Activated CD4-positive, alpha-beta T cell treated with anti-CD3 and anti-CD28 coated beads, Interleukin-2, amount 50 U/mL, for 24 hours (primary cell): ENCODE results near the gene SRSF7.
"Not testable (repeated sequence)": the region's sequence is repeated elsewhere in the genome, so short reads cannot be mapped to it uniquely, and the experiment has no call there.

Experiments
- DNase-seq, 2 donors: peaks; one replicate each; pipeline ENCODE4 v3.0.0-alpha.2; 2020; ENCODE audit warnings: low read depth in 1 of 2, low spot score in 1 of 2

The SRSF7 gene

GRCh38 chr2:38750891-38751595 lies at the start of gene SRSF7:
TSS of gene SRSF7 (minus strand) at chr2:38751361. CDS start at chr2:38751256, 105 bp downstream.
- DNase-seq = peak; percentile 98 to 99

GRCh38 chr2:38797953-38798352 lies 46.8 kb upstream of the SRSF7 start:
- no peak for DNase-seq

GRCh38 chr2:38797250-38797676 lies 46.1 kb upstream of the SRSF7 start:
- no peak for DNase-seq

- DNase-seq = not testable (repeated sequence)
These were observed 43.9 kb upstream of the SRSF7 start for GRCh38 chr2:38795016-38795415.

GRCh38 chr2:38794235-38794946 lies 43.2 kb upstream of the SRSF7 start:
- no peak for DNase-seq

GRCh38 chr2:38793511-38793910 lies 42.4 kb upstream of the SRSF7 start:
- no peak for DNase-seq

GRCh38 chr2:38792751-38793150 lies 41.6 kb upstream of the SRSF7 start:
- no peak for DNase-seq

- DNase-seq = not testable (repeated sequence)
These were observed 41.2 kb upstream of the SRSF7 start for GRCh38 chr2:38792321-38792720.

GRCh38 chr2:38791744-38792143 lies 40.6 kb upstream of the SRSF7 start:
- no peak for DNase-seq

- no peak for DNase-seq
These were observed 38.5 kb upstream of the SRSF7 start for GRCh38 chr2:38789691-38790090.

- no peak for DNase-seq
These were observed 37.1 kb upstream of the SRSF7 start for GRCh38 chr2:38788306-38788705.

- no peak for DNase-seq
These were observed 32.4 kb upstream of the SRSF7 start for GRCh38 chr2:38783586-38783985.

- DNase-seq = no peak
These were observed 27.5 kb upstream of the SRSF7 start for GRCh38 chr2:38778687-38779082.

- no peak for DNase-seq
These were observed 25.4 kb upstream of the SRSF7 start for GRCh38 chr2:38776531-38776930.

GRCh38 chr2:38775921-38776225 lies 24.7 kb upstream of the SRSF7 start:
- no peak for DNase-seq

GRCh38 chr2:38775097-38775920 lies 24.1 kb upstream of the SRSF7 start:
- no peak for DNase-seq

- DNase-seq = no peak
These were observed 20.5 kb upstream of the SRSF7 start for GRCh38 chr2:38771632-38772031.

- DNase-seq = no peak
These were observed 14.4 kb upstream of the SRSF7 start for GRCh38 chr2:38765551-38765950.

- no peak for DNase-seq
These were observed 14.0 kb upstream of the SRSF7 start for GRCh38 chr2:38765149-38765548.

GRCh38 chr2:38763728-38764127 lies 12.6 kb upstream of the SRSF7 start:
- no peak for DNase-seq

- DNase-seq = no peak
These were observed 12.1 kb upstream of the SRSF7 start for GRCh38 chr2:38763228-38763627.

- not testable (repeated sequence) for DNase-seq
These were observed 4.7 kb upstream of the SRSF7 start for GRCh38 chr2:38755891-38756290.
